Stromal cell of bone marrow (primary cell): ENCODE results near the gene CHPT1.

ENCODE experiments used
- DNase-seq: peaks from one replicate; pipeline ENCODE4 v3.0.0-alpha.2; 2012; ENCODE audit warnings: low read depth

Gene CHPT1

DNA sequence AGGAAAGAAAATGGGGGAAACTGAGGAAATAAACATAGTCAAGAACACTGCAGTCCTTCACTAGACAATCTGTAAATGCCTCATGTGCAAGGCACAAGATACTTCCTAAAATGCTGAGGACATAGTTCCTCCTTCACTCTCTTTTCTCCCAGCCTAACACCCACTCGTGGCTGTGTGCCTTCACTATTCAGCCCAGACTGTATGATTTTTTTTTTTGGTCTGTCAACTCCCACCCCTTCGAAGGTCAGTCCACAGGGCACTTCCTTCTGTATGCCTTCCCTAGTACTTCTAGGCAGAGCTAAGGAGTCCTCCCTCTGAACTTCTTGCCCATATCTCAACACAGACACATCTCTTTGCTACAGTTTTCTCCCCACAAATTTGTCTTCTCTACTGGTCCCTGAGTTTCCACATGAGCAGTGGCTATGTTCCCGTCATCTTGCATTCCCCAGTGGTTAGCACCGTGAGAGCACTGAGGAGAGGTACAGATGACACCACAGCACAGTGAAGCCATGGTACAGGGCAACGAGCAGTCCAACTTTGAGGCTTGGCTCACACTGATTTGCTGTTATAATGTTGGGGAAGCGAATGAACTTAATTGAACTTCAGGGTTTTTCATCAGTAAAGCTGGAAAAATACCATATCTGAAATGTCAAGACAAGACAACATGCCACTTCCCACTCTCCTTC, 65.9 kb downstream of the CHPT1 start:
- no peak for DNase-seq

DNA sequence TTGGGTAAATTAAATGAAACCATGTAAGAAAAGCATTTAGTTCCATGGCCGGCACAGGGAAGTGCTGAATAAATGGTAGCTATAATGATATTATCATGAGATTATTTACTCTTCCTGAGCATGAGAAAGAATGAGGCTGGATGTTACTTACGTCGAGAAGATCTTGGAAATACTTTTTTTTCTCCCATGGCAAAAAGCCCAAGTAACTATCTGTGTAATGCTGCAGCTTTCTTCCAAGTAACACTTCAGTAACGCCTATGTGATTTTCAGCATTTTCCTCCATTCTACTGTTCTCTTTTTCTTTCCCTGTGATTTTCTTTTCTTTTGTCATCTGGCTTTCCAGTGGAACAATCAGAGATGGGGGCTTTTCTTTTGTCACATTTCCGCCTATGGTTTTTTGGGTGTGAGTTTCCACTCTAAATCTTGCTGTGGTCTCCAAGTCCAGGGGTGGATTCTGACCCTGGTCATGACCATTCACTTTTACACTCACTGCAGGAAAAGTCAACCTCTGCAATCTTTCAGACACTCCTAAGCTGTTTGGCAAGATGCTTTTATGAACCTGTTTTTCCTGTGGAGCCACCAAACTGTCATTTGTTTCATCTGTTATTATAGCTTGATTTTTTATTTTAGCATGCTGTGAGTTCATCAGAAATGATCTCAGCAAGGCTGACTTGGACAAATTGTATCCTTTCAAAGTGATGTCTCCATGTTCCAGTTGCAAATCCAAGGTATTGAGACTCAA, 66.8 kb downstream of the CHPT1 start:
- DNase-seq = no peak

DNA sequence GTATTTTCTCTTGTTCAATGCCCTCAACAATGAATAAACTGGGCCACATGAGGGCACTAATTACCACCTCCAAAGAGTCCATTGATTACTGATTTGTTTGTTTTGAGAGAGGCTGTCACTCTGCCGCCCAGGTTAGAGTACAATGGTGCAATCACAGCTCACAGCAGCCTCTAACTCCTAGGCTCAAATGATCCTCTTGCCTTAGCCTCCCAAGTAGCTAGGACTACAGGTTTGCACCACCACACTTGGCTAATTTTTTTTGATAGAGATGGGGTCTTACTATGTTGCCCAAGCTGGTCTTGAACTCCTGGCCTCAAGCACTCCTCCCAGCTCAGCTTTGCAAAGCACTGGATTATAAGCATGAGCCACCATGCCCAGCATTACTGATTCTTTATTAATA, 70.1 kb downstream of the CHPT1 start:
- DNase-seq = no peak

DNA sequence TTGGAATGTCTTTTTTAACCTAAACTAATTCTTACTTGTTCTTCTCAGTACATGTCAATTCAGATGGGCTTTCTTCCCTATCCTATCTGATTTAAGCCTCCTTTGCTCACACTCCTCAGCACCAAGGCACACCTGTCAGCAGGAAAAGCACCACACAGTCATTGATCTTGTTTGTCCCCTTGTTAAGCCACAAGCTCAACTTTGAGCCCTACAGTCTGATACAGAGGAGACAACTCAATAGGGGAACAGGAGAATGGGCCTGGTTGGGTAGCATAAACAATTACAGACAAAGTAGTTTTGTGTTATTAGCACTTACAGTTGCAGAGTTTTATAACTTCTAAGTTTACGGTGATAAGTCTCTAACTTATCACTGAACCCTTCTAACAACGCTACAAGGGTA, 71.3 kb downstream of the CHPT1 start:
- no peak for DNase-seq

DNA sequence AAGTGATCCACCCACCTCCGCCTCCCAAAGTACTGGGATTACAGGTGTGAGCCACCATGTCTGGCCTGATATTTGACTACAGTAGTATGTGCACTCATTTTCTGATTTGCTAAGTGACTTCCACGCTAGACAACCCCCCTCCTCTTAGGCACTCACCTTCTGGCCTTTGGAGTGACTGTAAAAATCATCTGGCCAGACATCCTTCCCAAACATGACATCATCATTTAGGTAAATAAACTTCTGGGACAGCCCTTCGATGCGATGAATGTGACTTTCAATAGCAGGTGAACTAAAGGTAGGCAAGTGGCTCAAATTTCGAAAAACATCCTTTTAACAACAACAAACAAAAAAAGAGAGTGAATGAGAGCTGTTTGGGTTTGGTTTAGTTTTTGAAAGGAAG, 72.4 kb downstream of the CHPT1 start:
- no peak for DNase-seq

DNA sequence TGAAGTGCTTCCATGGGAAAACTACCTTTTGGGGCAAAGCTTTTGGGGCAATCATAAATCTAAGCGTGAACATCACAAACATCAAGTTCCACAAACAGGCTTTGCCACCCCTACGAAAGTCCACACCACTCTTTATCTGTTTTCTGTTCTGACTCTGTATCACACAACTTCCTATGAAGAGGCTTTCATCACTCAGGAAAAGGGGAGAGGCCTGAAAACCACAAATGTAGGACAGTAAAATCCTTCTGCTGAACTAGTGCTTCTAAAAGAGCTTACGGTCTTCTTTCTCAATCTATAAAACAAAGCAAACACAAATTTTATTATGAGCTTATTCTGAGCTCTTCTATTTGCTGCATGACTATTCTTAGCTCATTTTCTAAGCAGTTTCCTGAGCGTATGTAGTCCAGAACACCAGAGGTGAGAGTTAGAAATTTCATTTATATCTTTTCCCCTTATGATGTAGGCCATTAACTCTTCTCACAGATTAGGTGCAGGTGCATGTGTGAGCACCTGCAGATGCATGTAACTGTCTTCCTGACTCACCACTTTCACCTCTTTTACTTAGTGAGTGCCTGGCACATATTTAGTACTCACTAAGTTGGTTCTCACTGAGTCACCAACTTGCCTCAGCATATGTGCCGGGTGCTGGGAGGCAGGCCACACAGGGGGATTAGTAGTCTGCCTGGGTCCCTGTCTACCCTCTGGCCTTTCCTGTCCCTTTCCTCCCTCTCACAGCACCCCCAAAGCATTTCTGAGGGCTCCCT, 74.8 kb downstream of the CHPT1 start:
- DNase-seq = no peak

DNA sequence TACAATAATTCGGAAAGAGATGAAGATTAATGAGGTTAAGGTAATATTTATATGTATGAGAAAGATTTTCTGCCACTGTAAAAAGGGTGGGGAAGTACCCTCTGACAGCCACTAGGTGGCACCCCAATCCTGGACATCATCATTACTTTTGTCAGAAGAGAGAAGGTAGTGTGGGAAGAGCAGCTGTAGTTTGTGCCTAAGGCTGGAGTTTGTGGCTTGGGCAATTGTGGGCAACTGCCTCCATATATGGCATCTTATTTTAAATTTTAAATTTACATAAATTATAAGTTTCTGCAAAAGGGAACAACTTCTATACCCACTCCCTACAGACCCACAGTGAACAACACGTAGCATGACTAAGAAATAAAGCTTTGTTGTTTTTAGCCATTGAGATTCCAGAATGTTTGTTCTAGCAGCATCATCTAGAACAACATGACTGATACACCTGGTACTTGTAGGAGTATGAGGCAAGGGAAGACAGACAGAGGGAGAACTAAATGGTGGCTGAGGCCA, 76.3 kb downstream of the CHPT1 start:
- DNase-seq = peak; percentile 37

DNA sequence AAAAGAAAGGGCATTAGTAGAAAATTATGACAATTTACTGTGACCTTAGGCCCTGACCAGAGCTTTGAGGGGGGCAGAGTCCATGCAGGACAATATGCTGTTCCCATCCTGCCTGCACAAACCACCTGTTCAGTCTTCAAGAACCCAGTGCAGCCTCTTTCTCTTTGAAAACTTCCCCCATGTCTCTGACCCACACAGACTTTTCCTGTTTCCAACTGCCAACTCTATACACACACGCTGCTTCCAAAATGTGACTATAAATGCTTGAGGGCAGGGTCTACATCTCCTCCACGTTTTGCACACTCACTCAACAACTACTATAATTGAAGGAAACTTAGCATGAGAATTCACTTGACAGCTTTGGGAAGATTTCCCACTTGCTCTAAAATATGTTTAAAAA, 78.4 kb downstream of the CHPT1 start:
- no peak for DNase-seq

DNA sequence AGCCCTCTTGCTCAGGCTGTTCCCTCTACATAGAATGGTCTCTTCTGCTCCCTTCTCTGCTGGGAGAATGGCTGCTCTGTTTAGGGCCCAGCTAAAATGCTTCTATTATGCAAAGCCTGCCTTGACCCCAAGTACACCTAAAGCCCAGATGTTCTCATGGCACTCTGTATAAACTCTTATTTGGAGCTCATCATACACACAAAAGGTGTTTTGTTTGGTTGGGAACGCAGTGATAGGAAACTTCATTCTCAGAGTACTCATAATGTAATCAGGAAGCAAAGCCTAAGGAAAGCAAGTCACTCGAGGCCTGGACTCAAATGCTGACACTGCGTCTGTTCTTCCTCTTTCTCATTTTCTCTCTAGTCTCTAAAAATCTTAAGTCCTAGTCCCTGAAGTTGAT, 80.0 kb downstream of the CHPT1 start:
- DNase-seq = no peak

DNA sequence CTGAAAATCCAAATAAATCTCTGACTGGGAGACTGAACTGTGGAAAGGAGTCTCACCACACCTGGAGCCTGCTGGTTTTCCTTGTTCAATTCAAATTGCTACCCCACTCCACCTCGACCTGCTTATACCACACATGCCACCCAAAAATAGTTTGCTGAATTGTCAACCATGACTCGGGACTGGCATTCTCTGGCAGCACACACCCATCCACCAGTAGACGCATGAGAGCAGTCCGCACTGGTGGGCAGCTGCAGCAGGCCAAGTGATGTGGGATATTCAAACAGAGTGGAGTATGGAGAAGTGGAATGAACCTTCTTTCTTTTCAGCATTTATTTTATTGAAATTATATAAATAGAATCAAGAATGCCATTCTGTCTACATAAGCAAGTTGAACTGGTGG, 80.5 kb downstream of the CHPT1 start:
- no peak for DNase-seq
